ENCODE measurements around the gene ARHGAP18.
"Not testable (repeated sequence)": the region's sequence is repeated elsewhere in the genome, so short reads cannot be mapped to it uniquely, and the experiment has no call there.

DNA sequence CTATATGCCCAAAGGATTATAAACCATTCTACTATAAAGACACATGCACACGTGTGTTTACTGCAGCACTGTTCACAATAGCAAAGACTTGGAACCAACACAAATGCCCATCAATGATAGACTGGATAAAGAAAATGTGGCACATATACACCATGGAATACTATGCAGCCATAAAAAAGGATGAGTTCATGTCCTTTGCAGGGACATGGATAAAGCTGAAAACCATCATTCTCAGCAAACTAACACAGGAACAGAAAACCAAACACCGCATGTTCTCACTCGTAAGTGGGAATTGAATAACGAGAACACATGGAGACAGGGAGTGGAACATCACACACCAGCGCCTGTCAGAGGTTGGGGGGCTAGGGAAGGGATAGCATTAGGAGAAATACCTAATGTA is 135.4 kb downstream of the ARHGAP18 start:
- TF ChIP-seq, protein P1, sequence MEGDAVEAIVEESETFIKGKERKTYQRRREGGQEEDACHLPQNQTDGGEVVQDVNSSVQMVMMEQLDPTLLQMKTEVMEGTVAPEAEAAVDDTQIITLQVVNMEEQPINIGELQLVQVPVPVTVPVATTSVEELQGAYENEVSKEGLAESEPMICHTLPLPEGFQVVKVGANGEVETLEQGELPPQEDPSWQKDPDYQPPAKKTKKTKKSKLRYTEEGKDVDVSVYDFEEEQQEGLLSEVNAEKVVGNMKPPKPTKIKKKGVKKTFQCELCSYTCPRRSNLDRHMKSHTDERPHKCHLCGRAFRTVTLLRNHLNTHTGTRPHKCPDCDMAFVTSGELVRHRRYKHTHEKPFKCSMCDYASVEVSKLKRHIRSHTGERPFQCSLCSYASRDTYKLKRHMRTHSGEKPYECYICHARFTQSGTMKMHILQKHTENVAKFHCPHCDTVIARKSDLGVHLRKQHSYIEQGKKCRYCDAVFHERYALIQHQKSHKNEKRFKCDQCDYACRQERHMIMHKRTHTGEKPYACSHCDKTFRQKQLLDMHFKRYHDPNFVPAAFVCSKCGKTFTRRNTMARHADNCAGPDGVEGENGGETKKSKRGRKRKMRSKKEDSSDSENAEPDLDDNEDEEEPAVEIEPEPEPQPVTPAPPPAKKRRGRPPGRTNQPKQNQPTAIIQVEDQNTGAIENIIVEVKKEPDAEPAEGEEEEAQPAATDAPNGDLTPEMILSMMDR (IDR thresholded peaks at IDR 0.05 in 4 of 5, conservative IDR thresholded peaks at IDR 0.05 in 1 of 5) = not testable (repeated sequence)
- TF ChIP-seq POLR2A (IDR thresholded peaks at IDR 0.05) = not testable (repeated sequence)

Measured in gastrocnemius medialis (tissue), 4 donors.